Adipose tissue (tissue), 3 donors: Measurements from ENCODE around the gene SRGAP1. TPM values are rescaled to one million over a fixed set of nuclear protein-coding genes. Genes with fewer than 3 reads are reported as not detected.

Source experiments
- H3K27ac ChIP-seq: one replicate; pipeline ENCODE4 v1.5.1; 2013; ENCODE audit warnings: low read depth, low read length
- WGBS, 3 donors: extraction: QIAGEN DNeasy Blood & Tissue Kit; methylation state at CpG; one replicate each; pipeline ENCODE4 v1.1.7; 2013; 5-methylcytosine and 5-hydroxymethylcytosine counted together
- polyA plus RNA-seq, 3 donors: library from polyadenylated mRNA; stranded (reverse); fragments of 200-250 nt; gene quantifications; one replicate each; pipeline ENCODE4 v1.2.3, GENCODE V29; 2013
- donor health status: healthy with polysubstance abuse.
- donor health status: Bipolar disorder and iron deficiency.
- donor health status: healthy.

The SRGAP1 gene
- polyA plus RNA-seq, 3 donors, result 1.8 to 2.7 (median 2.2) TPM

DNA sequence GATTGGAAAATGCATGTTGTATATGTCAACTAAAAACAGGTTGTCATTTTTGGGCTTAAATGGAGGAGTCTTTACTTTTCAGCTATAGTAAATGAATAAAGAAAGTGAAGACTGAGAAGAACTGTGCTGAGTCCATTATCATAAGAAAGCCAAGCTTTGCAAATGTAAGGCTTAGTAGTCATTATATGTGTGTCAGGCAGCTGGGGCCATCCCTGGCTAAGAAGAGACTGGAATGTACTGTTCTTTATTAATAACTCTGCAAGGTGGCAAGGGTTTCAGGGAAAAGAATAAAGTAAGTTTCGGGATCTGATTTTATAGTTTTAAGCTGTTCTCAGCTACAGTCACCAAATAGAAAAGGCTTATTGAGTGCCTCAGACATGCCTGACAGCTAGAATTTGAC is 48.7 kb downstream of the SRGAP1 start:
- 97 to 100% (median 98%) methylated on average over 1 of the region's 1 CpG for WGBS, 3 donors
- H3K27ac ChIP-seq, result no peak overlapping the region

GRCh38 chr12:63894132-63894531 is 49.6 kb downstream of the SRGAP1 start:
- H3K27ac ChIP-seq, result no peak overlapping the region
- WGBS, 3 donors, result 61 to 67% (median 66%) methylated on average over 3 of the region's 3 CpGs

- H3K27ac ChIP-seq, result no peak overlapping the region
These were observed 51.3 kb downstream of the SRGAP1 start for GRCh38 chr12:63895841-63896240.

DNA sequence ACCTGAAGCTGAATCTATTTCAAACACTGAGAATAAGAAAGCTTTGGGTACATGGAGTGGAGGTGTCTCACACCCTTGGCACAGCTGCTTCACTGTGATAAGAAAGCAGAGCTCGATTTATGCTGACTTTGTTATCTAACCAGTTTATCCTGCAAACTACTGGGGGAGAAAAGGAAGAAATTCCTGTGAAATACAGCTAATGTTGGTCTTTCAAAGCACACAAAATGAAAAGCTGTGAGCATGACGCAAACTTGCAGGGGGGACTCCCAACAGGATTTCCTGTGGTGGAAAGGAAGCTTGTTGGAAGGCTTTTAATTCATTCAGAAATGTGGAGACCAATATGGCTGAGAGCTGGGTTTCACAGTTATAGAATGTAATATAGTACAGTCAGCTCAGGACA is 53.4 kb downstream of the SRGAP1 start:
- H3K27ac ChIP-seq, result no peak overlapping the region
- WGBS, 3 donors, result 15 to 29% (median 18%) methylated on average over 2 of the region's 2 CpGs

DNA sequence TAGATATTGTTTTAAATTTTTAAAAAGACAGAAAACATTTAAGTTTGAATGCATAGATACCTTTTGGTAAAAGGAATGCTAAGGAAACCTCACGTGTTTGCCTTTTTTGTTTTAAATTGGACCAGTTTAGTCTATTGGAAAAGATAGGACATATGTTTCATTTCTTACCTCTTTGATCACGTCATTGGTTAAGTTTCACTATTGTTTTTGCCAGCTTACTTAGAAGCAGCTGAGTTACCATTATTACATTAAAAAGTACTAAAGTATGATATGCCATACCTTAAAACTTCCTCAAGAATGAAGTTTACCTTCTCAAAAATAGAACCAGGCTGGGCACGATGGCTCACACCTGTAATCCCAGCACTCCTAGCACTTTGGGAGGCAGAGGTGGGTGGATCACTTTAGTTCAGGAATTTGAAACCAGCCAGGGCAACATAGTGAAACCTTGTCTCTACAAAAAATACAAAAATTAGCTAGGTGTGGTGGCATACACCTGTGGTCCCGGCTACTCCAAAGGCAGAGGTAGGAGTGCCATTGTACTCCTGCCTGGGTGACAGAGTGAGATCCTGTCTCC is 54.4 kb downstream of the SRGAP1 start:
- H3K27ac ChIP-seq, result no peak overlapping the region
- WGBS, 3 donors, result 73 to 92% (median 90%) methylated on average over 4 of the region's 4 CpGs

DNA sequence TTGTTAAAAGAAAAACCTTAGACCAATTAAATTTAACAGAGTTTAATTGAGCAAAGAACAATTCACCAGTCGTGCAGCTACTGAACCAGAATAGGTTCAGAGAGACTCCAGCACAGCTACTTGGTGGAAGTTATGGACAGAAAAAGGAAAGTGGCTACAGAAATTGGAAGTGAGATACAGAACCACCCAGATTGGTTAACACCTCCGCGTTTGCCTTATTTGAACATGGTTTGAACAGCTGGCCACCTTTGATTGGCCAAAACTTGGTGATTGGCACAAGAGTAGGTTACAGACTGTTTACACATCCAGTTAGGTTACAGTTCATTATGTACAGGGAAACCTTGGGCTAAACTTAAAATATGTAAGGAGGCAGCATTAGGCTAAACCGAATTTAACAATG is 54.9 kb downstream of the SRGAP1 start:
- 53 to 86% (median 81%) methylated on average over 4 of the region's 4 CpGs for WGBS, 3 donors

DNA sequence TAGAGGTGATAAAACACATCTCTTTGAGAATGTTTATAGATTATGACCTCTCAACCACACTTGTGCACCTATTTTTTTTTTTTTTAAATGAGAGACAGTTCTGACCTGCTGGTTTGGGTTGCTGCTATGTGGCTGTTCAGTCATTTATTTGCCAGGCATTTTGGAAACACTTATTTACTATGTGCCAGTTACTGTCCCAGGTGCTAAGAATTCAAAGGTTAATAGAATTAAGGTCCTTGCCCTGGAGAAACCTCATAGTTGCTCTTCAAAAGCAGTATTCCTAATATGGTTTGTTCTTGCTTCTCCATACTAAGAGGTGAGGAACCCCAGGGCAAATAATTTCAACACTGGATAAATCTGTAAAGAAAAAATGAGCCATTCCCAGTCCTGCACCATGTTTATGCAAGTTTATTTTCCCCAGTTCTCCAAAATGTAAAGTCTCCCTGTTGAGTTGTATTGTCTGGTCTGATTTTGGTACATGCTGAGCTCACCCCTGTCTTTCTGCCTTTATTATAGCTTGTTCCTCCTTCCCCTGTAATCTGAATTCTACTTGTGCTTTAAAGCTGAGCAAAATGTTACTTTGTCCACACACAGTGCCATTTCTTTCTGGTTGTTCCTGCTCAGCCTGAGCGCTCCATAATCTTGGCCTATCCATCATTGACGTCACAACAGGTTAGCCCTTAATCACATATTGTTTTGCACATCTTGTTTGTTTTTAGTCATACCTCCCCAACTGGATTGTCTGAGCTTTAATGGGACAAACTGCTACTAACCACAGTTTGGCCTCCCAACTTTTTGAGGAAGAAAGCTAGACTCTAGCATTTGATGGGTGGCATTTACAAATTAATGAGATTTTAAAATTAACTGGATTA is 56.7 kb downstream of the SRGAP1 start:
- no peak overlapping the region for H3K27ac ChIP-seq

More for the DNA sequence above, 54.9 kb downstream of the SRGAP1 start:
- H3K27ac ChIP-seq, result no peak overlapping the region

GRCh38 chr12:63904653-63905052 is 60.2 kb downstream of the SRGAP1 start:
- 88 to 94% (median 94%) methylated on average over 4 of the region's 4 CpGs for WGBS, 3 donors

More for the DNA sequence above, 56.7 kb downstream of the SRGAP1 start:
- WGBS, 3 donors, result 53 to 94% (median 93%) methylated on average over 2 of the region's 2 CpGs

DNA sequence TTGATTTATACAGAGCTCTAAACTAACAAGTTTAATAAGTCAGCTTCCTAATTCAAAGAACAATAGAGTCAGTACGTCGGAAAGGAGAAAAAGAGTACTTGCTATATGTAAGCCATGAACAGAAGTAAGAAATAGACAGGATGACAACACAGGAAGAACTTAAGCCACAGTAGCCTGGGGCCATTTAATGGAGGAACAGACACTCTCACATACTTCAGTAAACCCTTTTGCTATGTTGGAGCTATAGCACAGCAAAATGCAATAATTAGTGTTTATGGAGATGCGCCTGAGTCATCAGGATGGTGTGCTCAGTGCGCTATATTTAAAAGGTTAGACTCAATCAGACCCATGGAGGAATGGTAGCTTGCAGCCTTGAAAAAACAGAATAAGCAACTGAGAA is 61.0 kb downstream of the SRGAP1 start:
- 78 to 96% (median 80%) methylated on average over 4 of the region's 4 CpGs for WGBS, 3 donors
- no peak overlapping the region for H3K27ac ChIP-seq

More at GRCh38 chr12:63904653-63905052, 60.2 kb downstream of the SRGAP1 start:
- H3K27ac ChIP-seq, result no peak overlapping the region

- WGBS, 3 donors, result 88 to 94% (median 93%) methylated on average over 1 of the region's 1 CpG
- no peak overlapping the region for H3K27ac ChIP-seq
These were observed 62.4 kb downstream of the SRGAP1 start for GRCh38 chr12:63906876-63907275.

GRCh38 chr12:63907561-63907960 is 63.1 kb downstream of the SRGAP1 start:
- H3K27ac ChIP-seq, result no peak overlapping the region

DNA sequence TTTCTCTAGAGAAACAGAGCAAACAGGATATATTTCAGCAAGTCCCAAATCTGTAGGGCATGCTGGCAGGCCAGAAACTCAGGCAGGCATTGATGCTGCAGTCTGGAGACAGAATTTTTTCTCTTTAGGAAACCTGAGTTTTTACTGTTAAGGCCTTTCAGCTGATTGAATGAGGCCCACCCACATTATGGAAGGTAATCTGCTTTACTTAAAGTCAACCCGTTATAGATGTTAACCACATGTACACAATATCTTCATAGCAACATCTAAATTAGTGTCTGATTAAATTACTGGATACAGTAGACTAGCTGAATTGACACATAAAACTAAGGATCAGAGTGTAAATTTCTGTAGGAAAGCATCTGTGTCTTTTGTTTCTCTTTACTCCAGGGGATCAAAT is 65.2 kb downstream of the SRGAP1 start:
- no peak overlapping the region for H3K27ac ChIP-seq
- 69 to 97% (median 91%) methylated on average over 1 of the region's 1 CpG for WGBS, 3 donors

More at GRCh38 chr12:63907561-63907960, 63.1 kb downstream of the SRGAP1 start:
- WGBS, 3 donors, result 81 to 94% (median 85%) methylated on average over 2 of the region's 2 CpGs

GRCh38 chr12:63911341-63911740 is 66.8 kb downstream of the SRGAP1 start:
- WGBS, 3 donors, result 61 to 73% (median 69%) methylated on average over 4 of the region's 4 CpGs
- no peak overlapping the region for H3K27ac ChIP-seq

DNA sequence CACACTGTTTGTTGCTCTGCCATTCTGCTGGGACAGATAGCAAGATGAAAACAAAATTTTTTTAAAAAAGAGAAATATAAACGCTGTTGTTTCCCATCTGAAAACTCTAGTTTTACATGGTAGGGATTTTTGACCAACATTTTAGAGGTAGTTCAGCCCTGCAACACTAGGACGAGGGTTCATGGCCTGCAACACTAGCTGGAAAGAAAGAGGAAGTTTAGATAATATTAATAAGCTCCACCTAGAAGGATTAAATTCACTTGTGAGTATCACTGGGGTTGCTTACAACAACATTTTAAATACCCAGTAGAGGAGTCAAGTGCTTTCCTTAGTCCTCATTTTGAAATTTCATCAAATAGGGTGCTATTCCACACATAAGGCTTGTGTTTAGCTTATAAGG is 68.2 kb downstream of the SRGAP1 start:
- 54 to 69% (median 62%) methylated on average over 2 of the region's 2 CpGs for WGBS, 3 donors
- H3K27ac ChIP-seq, result no peak overlapping the region

GRCh38 chr12:63913929-63914328 is 69.4 kb downstream of the SRGAP1 start:
- no peak overlapping the region for H3K27ac ChIP-seq
- 54 to 94% (median 90%) methylated on average over 2 of the region's 2 CpGs for WGBS, 3 donors

DNA sequence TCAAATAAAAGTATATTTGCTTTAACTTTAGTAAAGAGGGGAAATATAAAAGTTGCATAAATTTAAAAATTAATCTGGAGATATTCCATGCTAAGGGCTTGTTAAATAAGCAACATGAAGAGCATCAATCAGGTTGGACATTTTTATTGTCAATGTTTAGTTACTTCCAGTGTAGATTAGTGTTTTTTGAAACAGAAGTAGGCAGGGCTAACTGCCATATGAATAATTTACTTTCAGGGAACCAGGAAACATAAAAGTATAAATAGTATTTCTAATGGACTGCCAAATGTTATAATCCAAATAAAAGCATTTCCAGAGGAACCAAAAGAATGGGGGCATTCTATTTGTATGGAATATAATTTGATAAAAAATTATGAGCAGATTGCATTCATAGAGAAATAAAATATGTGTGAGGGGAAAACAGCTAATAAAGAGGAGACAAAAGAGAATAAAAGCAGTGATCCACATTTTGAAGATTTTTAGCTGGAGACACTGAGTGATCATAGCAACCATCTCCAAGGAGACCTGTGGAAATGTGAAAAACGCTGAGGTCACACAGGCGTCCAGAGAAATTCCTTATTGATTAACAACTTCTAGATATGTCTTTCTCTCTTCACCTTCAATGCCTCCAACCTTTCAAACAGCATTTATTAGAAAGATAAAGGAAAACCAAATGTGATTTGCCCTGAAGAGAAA is 70.8 kb downstream of the SRGAP1 start:
- H3K27ac ChIP-seq, result no peak overlapping the region
- WGBS, 3 donors, result 5 to 32% (median 31%) methylated on average over 2 of the region's 2 CpGs

GRCh38 chr12:63916561-63917476 is 72.3 kb downstream of the SRGAP1 start:
- no peak overlapping the region for H3K27ac ChIP-seq
- 61 to 74% (median 71%) methylated on average over 7 of the region's 7 CpGs for WGBS, 3 donors

DNA sequence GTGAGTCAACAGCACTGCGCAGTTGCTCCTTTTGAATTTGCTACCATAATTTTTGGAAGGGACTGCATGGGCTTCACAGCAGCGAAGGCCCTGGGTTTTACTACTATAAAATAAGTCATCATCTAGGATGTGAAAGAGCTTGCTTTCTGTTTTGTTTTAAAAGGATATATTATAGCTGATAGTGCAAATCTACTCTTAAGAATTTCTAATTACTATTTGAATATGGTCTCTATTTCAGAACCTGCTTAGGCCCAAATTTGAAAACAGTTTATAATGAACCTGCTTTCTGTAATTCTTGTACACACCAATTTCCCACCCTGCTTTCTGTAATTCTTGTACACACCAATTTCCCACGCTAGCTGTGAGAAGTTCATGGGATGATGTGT is 73.0 kb downstream of the SRGAP1 start:
- 90 to 97% (median 92%) methylated on average over 3 of the region's 3 CpGs for WGBS, 3 donors

More for the DNA sequence above, 73.0 kb downstream of the SRGAP1 start:
- no peak overlapping the region for H3K27ac ChIP-seq
